ENCODE data around the gene NLGN1. TPM values are rescaled to one million over a fixed set of nuclear protein-coding genes. Genes with fewer than 3 reads are reported as not detected.

The NLGN1 gene
- total RNA-seq, 3 donors from 2014 or later = 0.43 to 14.3 (median 2.0) TPM

GRCh38 chr3:173644086-173645082, 246.8 kb downstream of the NLGN1 start:
- intact Hi-C loops (cut with DNase I, micrococcal nuclease) = no loop called here
- Histone ChIP-seq H3K9me3 (no peaks in the 10 kb centered on the region), H3K36me3 (ENCODE audit: low read depth) (no peaks in the 10 kb centered on the region), H3K4me3 (no peak overlapping the region), H3K4me1 (ENCODE audit: low read depth) (no peaks in the 10 kb centered on the region)
- peak in 1 of 3 donors; percentile 15 for DNase-seq
- ATAC-seq = peak; percentile 16
- TF ChIP-seq CTCF (IDR thresholded peaks at IDR 0.05) = no peak

DNA sequence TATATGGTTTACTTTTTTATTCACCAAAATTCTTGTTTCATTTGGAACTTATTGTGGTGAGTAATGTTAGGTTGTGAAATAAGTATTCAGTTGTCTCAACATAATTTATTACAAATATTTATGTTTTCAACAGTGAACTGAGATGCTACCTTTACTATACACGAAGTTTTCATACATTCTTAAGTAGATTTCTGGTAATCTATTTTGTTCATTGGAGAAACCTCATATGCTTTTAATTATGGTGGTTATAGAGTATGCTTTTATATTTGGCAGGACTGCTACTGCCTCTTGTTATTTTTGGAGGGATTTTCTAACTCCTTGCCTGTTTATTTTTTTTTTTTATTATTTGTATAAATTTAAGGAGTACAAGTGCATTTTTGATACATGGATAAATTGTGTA, 253.1 kb downstream of the NLGN1 start:
- DNase-seq = no peak
- H3K9me3 ChIP-seq = no peaks in the 10 kb centered on the region
- intact Hi-C loops (cut with DNase I, micrococcal nuclease) = no loop called here
- TF ChIP-seq CTCF (IDR thresholded peaks at IDR 0.05) = no peak
- no peaks in the 10 kb centered on the region for H3K36me3 ChIP-seq (ENCODE audit: low read depth)
- H3K4me1 ChIP-seq (ENCODE audit: low read depth) = no peaks in the 10 kb centered on the region
- no peak overlapping the region for H3K4me3 ChIP-seq
- ATAC-seq = no peak

GRCh38 chr3:173652093-173652492, 254.5 kb downstream of the NLGN1 start:
- TF ChIP-seq CTCF (IDR thresholded peaks at IDR 0.05) = no peak
- H3K9me3 ChIP-seq = no peaks in the 10 kb centered on the region
- ATAC-seq (no peak), DNase-seq (no peak)
- no peaks in the 10 kb centered on the region for H3K36me3 ChIP-seq (ENCODE audit: low read depth)
- intact Hi-C loops (cut with DNase I, micrococcal nuclease) = no loop called here
- no peaks in the 10 kb centered on the region for H3K4me1 ChIP-seq (ENCODE audit: low read depth)
- H3K4me3 ChIP-seq = no peak overlapping the region

GRCh38 chr3:173653781-173654180, 256.2 kb downstream of the NLGN1 start:
- no peaks in the 10 kb centered on the region for H3K9me3 ChIP-seq
- no peaks in the 10 kb centered on the region for H3K36me3 ChIP-seq (ENCODE audit: low read depth)
- no peak for TF ChIP-seq CTCF (IDR thresholded peaks at IDR 0.05)
- ATAC-seq (no peak), DNase-seq (no peak)
- H3K4me3 ChIP-seq = no peak overlapping the region
- no peaks in the 10 kb centered on the region for H3K4me1 ChIP-seq (ENCODE audit: low read depth)
- intact Hi-C loops (cut with DNase I, micrococcal nuclease) = no loop called here

DNA sequence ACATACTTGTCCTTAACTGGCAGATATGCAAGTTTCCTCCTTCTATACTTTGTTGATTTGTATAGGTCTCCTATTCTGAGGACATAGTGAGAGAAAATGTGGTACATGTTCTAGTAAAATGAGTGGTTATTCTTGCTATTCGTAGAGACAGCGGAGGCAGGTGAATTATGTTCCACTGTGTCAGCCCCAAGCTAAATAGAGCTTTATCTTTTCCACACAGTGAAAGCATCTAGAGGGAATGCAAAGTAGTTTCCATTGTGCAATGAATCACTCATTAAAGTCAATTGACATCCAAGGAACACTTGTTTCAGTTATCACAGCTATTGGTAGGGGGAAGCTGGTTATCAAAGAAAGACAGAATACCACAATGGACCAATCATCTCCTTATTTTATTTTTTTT, 262.4 kb downstream of the NLGN1 start:
- ATAC-seq (no peak), DNase-seq (no peak)
- Histone ChIP-seq H3K4me3 (no peak overlapping the region), H3K4me1 (ENCODE audit: low read depth) (no peaks in the 10 kb centered on the region), H3K9me3 (no peaks in the 10 kb centered on the region), H3K36me3 (ENCODE audit: low read depth) (no peaks in the 10 kb centered on the region)
- no peak for TF ChIP-seq CTCF (IDR thresholded peaks at IDR 0.05)
- intact Hi-C loops (cut with DNase I, micrococcal nuclease) = no loop called here
